Ovary (tissue), 9 donors: ENCODE results near the gene FAM13A. TPM values are rescaled to one million over a fixed set of nuclear protein-coding genes. Genes with fewer than 3 reads are reported as not detected.

Source experiments
- DNase-seq, 5 donors: peaks; one replicate each; pipeline ENCODE4 v3.0.0-alpha.2; 2019 to 2020
- H3K27ac ChIP-seq, 2 donors: fragments of 200-600 bp; one replicate each; pipeline versions ENCODE4 v1.5.1 to v1.8.0; 2019 to 2022
- H3K27me3 ChIP-seq: fragments of 200-600 bp; one replicate; pipeline ENCODE4 v1.8.0; 2022
- H3K36me3 ChIP-seq: fragments of 200-600 bp; sonication (generic); one replicate; pipeline ENCODE4 v1.5.1; 2019
- H3K4me1 ChIP-seq: one replicate; pipeline ENCODE4 v1.8.1; 2013; ENCODE audit warnings: mild to moderate bottlenecking, moderate library complexity; ENCODE audit not compliant: insufficient read depth
- H3K4me3 ChIP-seq: fragments of 200-600 bp; sonication (generic); one replicate; pipeline ENCODE4 v1.5.1; 2017
- H3K9me3 ChIP-seq, 2 donors: fragments of 200-600 bp in 1 of 2; sonication (generic) in 1 of 2; one replicate each; pipeline versions ENCODE4 v1.5.1 to v1.8.1; 2013 to 2019; ENCODE audit warnings: mild to moderate bottlenecking in 1 of 2, moderate library complexity in 1 of 2
- CTCF ChIP-seq, 3 donors: fragments of 450-650 bp in 2 of 3; fragments of 200-600 bp in 1 of 3; IDR thresholded peaks; one replicate each; pipeline versions ENCODE4 v1.5.1 to v1.8.0; 2016 to 2022; ENCODE audit warnings: antibody characterized with exemption in 3 of 3, mild to moderate bottlenecking in 1 of 3
- EP300 ChIP-seq: sonication (generic); formaldehyde crosslinking; IDR thresholded peaks from one replicate; pipeline ENCODE4 v1.6.1; 2017; ENCODE audit warnings: antibody characterized with exemption
- POLR2A ChIP-seq: fragments of 450-650 bp; IDR thresholded peaks from one replicate; pipeline ENCODE4 v1.6.1; 2017; ENCODE audit warnings: antibody characterized with exemption, mild to moderate bottlenecking, moderate library complexity
- WGBS, 3 donors: extraction: QIAGEN DNeasy Blood & Tissue Kit in 1 of 3; methylation state at CpG; one replicate each; pipeline versions ENCODE4 v1.1.5 to v1.1.7; 2013 to 2017; 5-methylcytosine and 5-hydroxymethylcytosine counted together
- intact Hi-C, 4 donors: fragments of 100-400 bp; cut with DNase I; formaldehyde crosslinking; loops; one replicate each; pipeline versions ENCODE4 v1.11.0 to v1.15.1; 2022 to 2023
- polyA plus RNA-seq, 2 donors: library from polyadenylated mRNA; stranded (reverse); fragments of 200-250 nt in 1 of 2; fragments of 350-450 nt in 1 of 2; fragmentation: Illumina TruSeq in 1 of 2; extraction: RNeasy Lipid Tissue Mini Kit (QIAGEN cat#74804) in 1 of 2; gene quantifications; one replicate each; pipeline ENCODE4 v1.2.3, GENCODE V29; 2013 to 2014
- total RNA-seq, 7 donors: library from RNA; depleted of rRNA in 2 of 7; stranded (reverse); fragments of >200 nt in 2 of 7; fragmentation: NEBNext Ultra II Directional in 3 of 7; extraction: Animal tissue kit (Norgen Biotek cat#: 25700) in 3 of 7; gene quantifications; one replicate each; pipeline versions ENCODE4 v1.1.0 to v1.2.4, GENCODE V29; 2016 to 2023
- donor health status: DM: no; HTN: no; CAD: no; lungs with moderate emphysema.
- donor health status: DM: no; HTN: no; CAD: no.
- donor health status: Bipolar disorder and iron deficiency.
- donor health status: DM: yes; HTN: yes; CAD: no.
- donor health status: DM: no; HTN: no; CAD: no.
- donor health status: DM: yes; HTN: yes; CAD: no.

Gene FAM13A
- total and polyA plus RNA-seq, 9 donors, result 16.7 to 51.8 (median 38.0) TPM

- H3K4me3 ChIP-seq, result no peak overlapping the region
- WGBS, 3 donors, result 70 to 83% (median 73%) methylated on average over 4 of the region's 4 CpGs
- no peaks in the 10 kb centered on the region for H3K27me3 ChIP-seq
- peaks cover 5% of the 10 kb centered on the region for H3K4me1 ChIP-seq
- H3K27ac ChIP-seq, result no peak overlapping the region
- intact Hi-C loops, result no loop called here
- TF ChIP-seq EP300, result no peak
- TF ChIP-seq CTCF (IDR thresholded peaks at IDR 0.05), result no peak
- TF ChIP-seq POLR2A, result no peak
- DNase-seq, result no peak
- H3K9me3 ChIP-seq, result no peaks in the 10 kb centered on the region
- no peaks in the 10 kb centered on the region for H3K36me3 ChIP-seq
Measured at GRCh38 chr4:88807499-88807898, 249.5 kb downstream of the FAM13A start.

GRCh38 chr4:88804234-88804633 lies 252.8 kb downstream of the FAM13A start:
- no peak for DNase-seq
- TF ChIP-seq EP300, result no peak
- TF ChIP-seq POLR2A, result no peak
- TF ChIP-seq CTCF (IDR thresholded peaks at IDR 0.05), result no peak
- Histone ChIP-seq H3K27ac (no peak overlapping the region), H3K27me3 (no peaks in the 10 kb centered on the region), H3K36me3 (no peaks in the 10 kb centered on the region), H3K4me1 (peaks cover 4% of the 10 kb centered on the region), H3K9me3 (no peaks in the 10 kb centered on the region), H3K4me3 (no peak overlapping the region)
- WGBS, 3 donors, result 91 to 99% (median 96%) methylated on average over 2 of the region's 2 CpGs
- intact Hi-C loops, result no loop called here

GRCh38 chr4:88803600-88804096 lies 253.3 kb downstream of the FAM13A start:
- Histone ChIP-seq H3K27ac (no peak overlapping the region), H3K27me3 (no peaks in the 10 kb centered on the region), H3K36me3 (no peaks in the 10 kb centered on the region), H3K4me3 (no peak overlapping the region), H3K9me3 (no peaks in the 10 kb centered on the region), H3K4me1 (peaks cover 4% of the 10 kb centered on the region)
- WGBS, 3 donors, result 58 to 71% (median 70%) methylated on average over 5 of the region's 5 CpGs
- TF ChIP-seq POLR2A (no peak), EP300 (no peak), CTCF (IDR thresholded peaks at IDR 0.05) (no peak)
- intact Hi-C loops, result no loop called here
- DNase-seq, result peak in 2 of 5 donors; percentile 17 to 53

GRCh38 chr4:88802585-88803286 lies 254.2 kb downstream of the FAM13A start:
- H3K27me3 ChIP-seq, result no peaks in the 10 kb centered on the region
- TF ChIP-seq POLR2A (no peak), CTCF (IDR thresholded peaks at IDR 0.05) (no peak), EP300 (no peak)
- no peak overlapping the region for H3K27ac ChIP-seq
- intact Hi-C loops, result no loop called here
- no peak overlapping the region for H3K4me3 ChIP-seq
- no peaks in the 10 kb centered on the region for H3K9me3 ChIP-seq
- H3K4me1 ChIP-seq, result peaks cover 4% of the 10 kb centered on the region
- H3K36me3 ChIP-seq, result no peaks in the 10 kb centered on the region
- DNase-seq, result no peak
- 91 to 95% (median 94%) methylated on average over 8 of the region's 8 CpGs for WGBS, 3 donors
